ENCODE results near the gene TIPIN. TPM values are rescaled to one million over a fixed set of nuclear protein-coding genes. Genes with fewer than 3 reads are reported as not detected.
"Not testable (repeated sequence)": the region's sequence is repeated elsewhere in the genome, so short reads cannot be mapped to it uniquely, and the experiment has no call there.

TIPIN gene
- total RNA-seq, 1 experiment from 2014 or later, result 27.0 TPM

DNA sequence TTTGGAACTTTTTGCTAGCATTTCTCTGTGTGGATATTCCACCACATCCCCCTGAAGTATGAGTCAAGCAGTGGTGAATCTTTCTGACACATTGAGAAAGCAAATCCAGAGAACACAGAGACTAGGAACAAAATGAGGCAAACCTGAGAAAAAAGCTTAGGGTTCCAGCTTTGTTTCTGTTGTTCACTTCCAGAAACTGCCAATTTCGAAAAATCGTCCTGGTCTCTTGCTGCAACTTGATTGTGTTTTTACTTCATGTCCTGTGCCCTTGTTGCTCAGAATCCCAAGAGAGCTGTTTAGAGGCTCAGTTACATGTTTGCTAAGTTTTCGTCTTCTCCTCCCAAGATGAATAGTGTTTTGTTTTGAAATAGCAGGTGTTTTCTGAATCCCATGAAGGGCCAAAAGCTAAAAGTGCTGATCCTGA is 43.9 kb upstream of the TIPIN start:
- Mint-ChIP-seq H3K4me3 (ENCODE audit: low read depth, unreplicated experiment) (no peak overlapping the region), H3K36me3 (ENCODE audit: insufficient read depth, unreplicated experiment) (peaks cover 5% of the 10 kb centered on the region), H3K27ac (ENCODE audit: unreplicated experiment) (no peak overlapping the region), H3K27me3 (ENCODE audit: unreplicated experiment) (no peaks in the 10 kb centered on the region), H3K9me3 (ENCODE audit: low read depth, unreplicated experiment) (no peaks in the 10 kb centered on the region), H3K4me1 (ENCODE audit: low read depth, unreplicated experiment) (peaks cover 19% of the 10 kb centered on the region)
- CTCF ChIA-PET, result no interaction called here
- no TSS peak for BruUV-seq (replicated peaks)
- intact Hi-C loops (cut with micrococcal nuclease; ENCODE audit: unreplicated experiment), result no loop called here
- TF ChIP-seq, protein P1, sequence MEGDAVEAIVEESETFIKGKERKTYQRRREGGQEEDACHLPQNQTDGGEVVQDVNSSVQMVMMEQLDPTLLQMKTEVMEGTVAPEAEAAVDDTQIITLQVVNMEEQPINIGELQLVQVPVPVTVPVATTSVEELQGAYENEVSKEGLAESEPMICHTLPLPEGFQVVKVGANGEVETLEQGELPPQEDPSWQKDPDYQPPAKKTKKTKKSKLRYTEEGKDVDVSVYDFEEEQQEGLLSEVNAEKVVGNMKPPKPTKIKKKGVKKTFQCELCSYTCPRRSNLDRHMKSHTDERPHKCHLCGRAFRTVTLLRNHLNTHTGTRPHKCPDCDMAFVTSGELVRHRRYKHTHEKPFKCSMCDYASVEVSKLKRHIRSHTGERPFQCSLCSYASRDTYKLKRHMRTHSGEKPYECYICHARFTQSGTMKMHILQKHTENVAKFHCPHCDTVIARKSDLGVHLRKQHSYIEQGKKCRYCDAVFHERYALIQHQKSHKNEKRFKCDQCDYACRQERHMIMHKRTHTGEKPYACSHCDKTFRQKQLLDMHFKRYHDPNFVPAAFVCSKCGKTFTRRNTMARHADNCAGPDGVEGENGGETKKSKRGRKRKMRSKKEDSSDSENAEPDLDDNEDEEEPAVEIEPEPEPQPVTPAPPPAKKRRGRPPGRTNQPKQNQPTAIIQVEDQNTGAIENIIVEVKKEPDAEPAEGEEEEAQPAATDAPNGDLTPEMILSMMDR (IDR thresholded peaks at IDR 0.05; ENCODE audit: unreplicated experiment), result no peak
- DNase-seq, result no peak

DNA sequence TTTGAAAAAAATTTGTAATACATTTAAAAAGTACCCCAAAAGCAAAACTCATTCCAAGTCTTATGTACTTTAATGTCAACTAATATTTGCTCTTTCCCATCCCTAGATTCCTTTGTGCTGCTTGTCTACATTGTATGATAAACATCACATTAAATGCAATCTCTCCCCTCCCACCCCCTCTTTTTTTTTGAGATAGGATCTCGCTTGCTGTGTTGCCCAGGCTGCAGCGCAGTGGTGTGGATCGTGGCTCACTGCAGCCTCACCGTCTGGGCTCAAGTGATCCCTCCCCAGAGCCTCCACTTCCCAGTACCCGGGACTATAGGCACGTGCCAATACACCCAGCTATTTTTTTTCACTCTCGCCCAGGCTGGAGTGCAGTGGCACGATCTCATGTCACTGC is 42.8 kb upstream of the TIPIN start:
- intact Hi-C loops (cut with micrococcal nuclease; ENCODE audit: unreplicated experiment), result no loop called here
- no TSS peak for BruUV-seq (replicated peaks)
- DNase-seq, result no peak
- Mint-ChIP-seq H3K4me3 (ENCODE audit: low read depth, unreplicated experiment) (no peak overlapping the region), H3K27ac (ENCODE audit: unreplicated experiment) (no peak overlapping the region), H3K4me1 (ENCODE audit: low read depth, unreplicated experiment) (peaks cover 19% of the 10 kb centered on the region), H3K27me3 (ENCODE audit: unreplicated experiment) (no peaks in the 10 kb centered on the region), H3K36me3 (ENCODE audit: insufficient read depth, unreplicated experiment) (peaks cover 5% of the 10 kb centered on the region), H3K9me3 (ENCODE audit: low read depth, unreplicated experiment) (no peaks in the 10 kb centered on the region)
- CTCF ChIA-PET, result no interaction called here
- TF ChIP-seq, protein P1 (IDR thresholded peaks at IDR 0.05; ENCODE audit: unreplicated experiment), result no peak

DNA sequence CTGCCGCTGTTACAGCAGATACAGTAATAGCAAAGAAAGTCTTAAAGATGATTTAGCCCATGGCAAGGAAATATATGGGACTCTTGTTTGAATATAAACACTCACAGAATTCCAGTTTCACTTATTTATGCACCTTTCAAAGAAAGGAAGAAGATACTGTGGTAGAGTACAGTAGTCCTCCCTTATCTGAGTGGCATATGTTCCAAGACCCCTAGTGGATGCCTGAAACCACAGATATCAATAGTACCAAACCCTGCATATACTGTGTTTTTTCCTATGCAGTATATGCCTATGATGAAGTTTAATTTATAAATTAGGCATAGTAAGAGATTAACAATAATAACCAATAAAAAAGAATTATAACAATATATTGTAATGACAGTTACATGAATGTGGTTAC is 38.4 kb upstream of the TIPIN start:
- intact Hi-C loops (cut with micrococcal nuclease; ENCODE audit: unreplicated experiment), result no loop called here
- BruUV-seq (replicated peaks), result no TSS peak
- Mint-ChIP-seq H3K9me3 (ENCODE audit: low read depth, unreplicated experiment) (no peaks in the 10 kb centered on the region), H3K27me3 (ENCODE audit: unreplicated experiment) (no peaks in the 10 kb centered on the region), H3K36me3 (ENCODE audit: insufficient read depth, unreplicated experiment) (no peaks in the 10 kb centered on the region), H3K4me3 (ENCODE audit: low read depth, unreplicated experiment) (no peak overlapping the region), H3K27ac (ENCODE audit: unreplicated experiment) (no peak overlapping the region), H3K4me1 (ENCODE audit: low read depth, unreplicated experiment) (peaks cover 32% of the 10 kb centered on the region)
- TF ChIP-seq, protein P1 (IDR thresholded peaks at IDR 0.05; ENCODE audit: unreplicated experiment), result no peak
- CTCF ChIA-PET, result interaction anchor here (0.7 kb wide), 1 partner anchor 287 kb away, joined by 3 read pairs; no protein-coding TSS in a partner anchor
- DNase-seq, result no peak

GRCh38 chr15:66394472-66394871 is 38.0 kb upstream of the TIPIN start:
- DNase-seq, result no peak
- Mint-ChIP-seq H3K4me3 (ENCODE audit: low read depth, unreplicated experiment) (no peak overlapping the region), H3K9me3 (ENCODE audit: low read depth, unreplicated experiment) (no peaks in the 10 kb centered on the region), H3K36me3 (ENCODE audit: insufficient read depth, unreplicated experiment) (no peaks in the 10 kb centered on the region), H3K27ac (ENCODE audit: unreplicated experiment) (no peak overlapping the region), H3K27me3 (ENCODE audit: unreplicated experiment) (no peaks in the 10 kb centered on the region), H3K4me1 (ENCODE audit: low read depth, unreplicated experiment) (peaks cover 37% of the 10 kb centered on the region)
- no TSS peak for BruUV-seq (replicated peaks)
- TF ChIP-seq, protein P1 (IDR thresholded peaks at IDR 0.05; ENCODE audit: unreplicated experiment), result no peak
- CTCF ChIA-PET, result no interaction called here
- intact Hi-C loops (cut with micrococcal nuclease; ENCODE audit: unreplicated experiment), result no loop called here

- peaks cover 45% of the 10 kb centered on the region for H3K4me1 Mint-ChIP-seq (ENCODE audit: low read depth, unreplicated experiment)
- H3K27me3 Mint-ChIP-seq (ENCODE audit: unreplicated experiment); CTCF ChIA-PET; H3K9me3 Mint-ChIP-seq (ENCODE audit: low read depth, unreplicated experiment); H3K27ac Mint-ChIP-seq (ENCODE audit: unreplicated experiment); DNase-seq; H3K36me3 Mint-ChIP-seq (ENCODE audit: insufficient read depth, unreplicated experiment); H3K4me3 Mint-ChIP-seq (ENCODE audit: low read depth, unreplicated experiment); BruUV-seq (replicated peaks); intact Hi-C loops (cut with micrococcal nuclease; ENCODE audit: unreplicated experiment): not testable (repeated sequence)
These were observed 36.6 kb upstream of the TIPIN start for GRCh38 chr15:66393037-66393436.

Measured in Calu3 (cell line).